ENCODE results near the gene TUBB3.
"Not testable (repeated sequence)": the region's sequence is repeated elsewhere in the genome, so short reads cannot be mapped to it uniquely, and the experiment has no call there.

GRCh38 chr16:89914642-89915285 is 8.4 kb upstream of the TUBB3 start:
- not testable (repeated sequence) for TF ChIP-seq CTCF, POLR2A (IDR thresholded peaks at IDR 0.05)

Measured in right lobe of liver (tissue), 4 donors.